Neural crest cell (in vitro differentiated cells): ENCODE data around the gene STKLD1. TPM values are rescaled to one million over a fixed set of nuclear protein-coding genes. Genes with fewer than 3 reads are reported as not detected.

Source experiments
- DNase-seq: peaks from one replicate; pipeline ENCODE4 v3.0.0; 2021; ENCODE audit warnings: low read depth, mixed read lengths, low spot score
- H3K27ac Mint-ChIP-seq: one replicate; pipeline ENCODE4 v1.8.0; 2021; ENCODE audit warnings: mild to moderate bottlenecking, mixed read lengths; ENCODE audit not compliant: unreplicated experiment
- H3K27me3 Mint-ChIP-seq: 2 replicates; pipeline ENCODE4 v1.8.0; 2021; ENCODE audit warnings: low read depth, mild to moderate bottlenecking, mixed read lengths
- H3K36me3 Mint-ChIP-seq: 2 replicates; pipeline ENCODE4 v1.8.0; 2021; ENCODE audit warnings: low read depth, mild to moderate bottlenecking, mixed read lengths
- H3K4me1 Mint-ChIP-seq: 2 replicates; pipeline ENCODE4 v1.8.0; 2021; ENCODE audit warnings: mixed read lengths
- H3K4me3 Mint-ChIP-seq: one replicate; pipeline ENCODE4 v1.8.0; 2021; ENCODE audit warnings: mild to moderate bottlenecking, mixed read lengths
- H3K9me3 Mint-ChIP-seq: 2 replicates; pipeline ENCODE4 v1.8.0; 2021; ENCODE audit warnings: mixed read lengths
- total RNA-seq: library from RNA; stranded (reverse); gene quantifications from 2 replicates; pipeline ENCODE4 v1.2.1, GENCODE V29; 2021
- TF ChIP-seq, protein P1 (sequence below): fragments of 200-600 bp; sonication (generic); conservative IDR thresholded peaks from 2 replicates; pipeline ENCODE4 v1.5.0; 2021; ENCODE audit warnings: antibody characterized with exemption, mild to moderate bottlenecking

Gene STKLD1
- total RNA-seq, 1 donor from 2014 or later, result 2.9 TPM

- no peak for DNase-seq
- H3K4me3 Mint-ChIP-seq, result no peak overlapping the region
- no peaks in the 10 kb centered on the region for H3K36me3 Mint-ChIP-seq
- H3K27ac Mint-ChIP-seq, result no peak overlapping the region
- no peaks in the 10 kb centered on the region for H3K27me3 Mint-ChIP-seq
- TF ChIP-seq, protein P1, sequence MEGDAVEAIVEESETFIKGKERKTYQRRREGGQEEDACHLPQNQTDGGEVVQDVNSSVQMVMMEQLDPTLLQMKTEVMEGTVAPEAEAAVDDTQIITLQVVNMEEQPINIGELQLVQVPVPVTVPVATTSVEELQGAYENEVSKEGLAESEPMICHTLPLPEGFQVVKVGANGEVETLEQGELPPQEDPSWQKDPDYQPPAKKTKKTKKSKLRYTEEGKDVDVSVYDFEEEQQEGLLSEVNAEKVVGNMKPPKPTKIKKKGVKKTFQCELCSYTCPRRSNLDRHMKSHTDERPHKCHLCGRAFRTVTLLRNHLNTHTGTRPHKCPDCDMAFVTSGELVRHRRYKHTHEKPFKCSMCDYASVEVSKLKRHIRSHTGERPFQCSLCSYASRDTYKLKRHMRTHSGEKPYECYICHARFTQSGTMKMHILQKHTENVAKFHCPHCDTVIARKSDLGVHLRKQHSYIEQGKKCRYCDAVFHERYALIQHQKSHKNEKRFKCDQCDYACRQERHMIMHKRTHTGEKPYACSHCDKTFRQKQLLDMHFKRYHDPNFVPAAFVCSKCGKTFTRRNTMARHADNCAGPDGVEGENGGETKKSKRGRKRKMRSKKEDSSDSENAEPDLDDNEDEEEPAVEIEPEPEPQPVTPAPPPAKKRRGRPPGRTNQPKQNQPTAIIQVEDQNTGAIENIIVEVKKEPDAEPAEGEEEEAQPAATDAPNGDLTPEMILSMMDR, result no peak
- H3K4me1 Mint-ChIP-seq, result no peaks in the 10 kb centered on the region
- H3K9me3 Mint-ChIP-seq, result no peaks in the 10 kb centered on the region
Observed at GRCh38 chr9:133384736-133385321, 8.7 kb downstream of the STKLD1 start.

- Mint-ChIP-seq H3K9me3 (no peaks in the 10 kb centered on the region), H3K27me3 (no peaks in the 10 kb centered on the region), H3K4me3 (no peak overlapping the region), H3K4me1 (no peaks in the 10 kb centered on the region), H3K36me3 (no peaks in the 10 kb centered on the region), H3K27ac (no peak overlapping the region)
- no peak for DNase-seq
- TF ChIP-seq, protein P1, result no peak
Observed at GRCh38 chr9:133385452-133385851, 9.3 kb downstream of the STKLD1 start.

DNA sequence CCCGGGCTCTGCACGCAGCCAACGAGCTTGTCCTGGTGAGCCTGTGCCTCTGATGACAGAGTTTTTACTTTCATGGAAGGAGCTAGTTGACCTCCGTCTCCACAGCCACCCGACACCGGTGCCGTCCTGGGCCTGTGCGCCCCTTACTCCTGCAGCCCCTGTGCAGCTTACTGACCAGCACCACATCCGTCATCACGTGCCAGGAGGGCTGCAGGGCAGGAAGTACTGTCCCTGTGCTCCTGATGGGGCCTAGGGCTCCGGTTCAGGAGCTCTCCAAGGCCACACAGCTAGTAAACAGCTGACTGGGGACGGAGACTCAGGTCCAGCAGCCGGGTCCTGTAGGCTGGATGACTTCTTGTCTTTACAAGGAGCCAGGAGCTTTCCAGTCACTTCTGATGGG is 10.2 kb downstream of the STKLD1 start:
- no peaks in the 10 kb centered on the region for H3K9me3 Mint-ChIP-seq
- TF ChIP-seq, protein P1, result no peak
- no peak overlapping the region for H3K4me3 Mint-ChIP-seq

DNA sequence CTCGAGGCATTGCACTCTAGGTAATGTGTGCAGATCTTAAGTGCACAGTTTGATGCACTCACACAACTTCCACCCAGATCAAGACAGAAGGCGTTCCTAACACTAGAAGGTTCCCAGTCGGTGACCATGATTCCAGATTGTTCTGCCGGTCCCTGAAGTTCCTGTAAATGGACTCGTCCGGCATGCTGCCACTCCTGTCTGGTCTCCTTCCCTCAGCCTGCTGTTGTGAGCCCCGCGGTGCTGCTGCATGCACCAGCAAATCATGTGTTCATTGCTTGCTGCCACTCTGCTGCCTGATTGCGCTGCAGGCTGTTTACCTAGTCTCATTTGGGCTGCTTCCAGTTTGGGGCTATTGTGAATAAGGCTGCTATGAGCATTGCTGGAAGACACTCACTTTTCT is 11.5 kb downstream of the STKLD1 start:
- H3K4me3 Mint-ChIP-seq, result no peak overlapping the region
- no peaks in the 10 kb centered on the region for H3K9me3 Mint-ChIP-seq
- no peaks in the 10 kb centered on the region for H3K4me1 Mint-ChIP-seq
- TF ChIP-seq, protein P1, result no peak
- H3K27me3 Mint-ChIP-seq, result no peaks in the 10 kb centered on the region
- no peaks in the 10 kb centered on the region for H3K36me3 Mint-ChIP-seq
- DNase-seq, result no peak
- H3K27ac Mint-ChIP-seq, result no peak overlapping the region

More for the DNA sequence above, 10.2 kb downstream of the STKLD1 start:
- no peaks in the 10 kb centered on the region for H3K36me3 Mint-ChIP-seq
- DNase-seq, result no peak
- H3K4me1 Mint-ChIP-seq, result no peaks in the 10 kb centered on the region
- H3K27ac Mint-ChIP-seq, result no peak overlapping the region
- no peaks in the 10 kb centered on the region for H3K27me3 Mint-ChIP-seq

- Mint-ChIP-seq H3K4me3 (no peak overlapping the region), H3K27me3 (no peaks in the 10 kb centered on the region), H3K9me3 (no peaks in the 10 kb centered on the region), H3K27ac (no peak overlapping the region), H3K36me3 (no peaks in the 10 kb centered on the region), H3K4me1 (no peaks in the 10 kb centered on the region)
- DNase-seq, result no peak
- TF ChIP-seq, protein P1, result no peak
Observed at GRCh38 chr9:133389025-133389557, 12.9 kb downstream of the STKLD1 start.
